ENCODE results near the gene SCNN1B. TPM values are rescaled to one million over a fixed set of nuclear protein-coding genes. Genes with fewer than 3 reads are reported as not detected.
"Not testable (repeated sequence)": the region's sequence is repeated elsewhere in the genome, so short reads cannot be mapped to it uniquely, and the experiment has no call there.

Gene SCNN1B
- total and polyA plus RNA-seq, 2 donors (not counting 1 experiment from before 2014, with no cell fraction given) = not detected

DNA sequence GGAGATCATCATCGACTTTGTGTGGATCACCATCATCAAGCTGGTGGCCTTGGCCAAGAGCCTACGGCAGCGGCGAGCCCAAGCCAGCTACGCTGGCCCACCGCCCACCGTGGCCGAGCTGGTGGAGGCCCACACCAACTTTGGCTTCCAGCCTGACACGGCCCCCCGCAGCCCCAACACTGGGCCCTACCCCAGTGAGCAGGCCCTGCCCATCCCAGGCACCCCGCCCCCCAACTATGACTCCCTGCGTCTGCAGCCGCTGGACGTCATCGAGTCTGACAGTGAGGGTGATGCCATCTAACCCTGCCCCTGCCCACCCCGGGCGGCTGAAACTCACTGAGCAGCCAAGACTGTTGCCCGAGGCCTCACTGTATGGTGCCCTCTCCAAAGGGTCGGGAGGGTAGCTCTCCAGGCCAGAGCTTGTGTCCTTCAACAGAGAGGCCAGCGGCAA is 78.4 kb downstream of the SCNN1B start:
- H3K27me3 ChIP-seq (ENCODE audit: control insufficient read depth, insufficient read depth, low read length) = peaks cover 2% of the 10 kb centered on the region
- DNase-seq (ENCODE audit: low read depth in 2 of 2) = no peak
- no peaks in the 10 kb centered on the region for H3K36me3 ChIP-seq (ENCODE audit: control insufficient read depth, insufficient read depth, low read length)
- H3K4me3 ChIP-seq (replicated peaks in 1 of 4; ENCODE audit: control extremely low read depth in 1 of 4, insufficient read depth in 1 of 4, low read depth in 3 of 4, low read length in 4 of 4) = no peak overlapping the region
- no peak overlapping the region for H3K9ac ChIP-seq (ENCODE audit: insufficient read depth, low read length)
- H3K4me1 ChIP-seq (ENCODE audit: control insufficient read depth, extremely low read depth, insufficient read depth, low read length) = no peaks in the 10 kb centered on the region
- H3K9me3 ChIP-seq (ENCODE audit: control insufficient read depth, insufficient read depth, low read depth, low read length) = no peaks in the 10 kb centered on the region
- H2AFZ ChIP-seq (ENCODE audit: low read length) = no peak overlapping the region
- no peak overlapping the region for H3K27ac ChIP-seq (ENCODE audit: insufficient read depth, low read length)
- no peaks in the 10 kb centered on the region for H3K79me2 ChIP-seq (ENCODE audit: control insufficient read depth, insufficient read depth, low read length)
- H4K20me1 ChIP-seq (ENCODE audit: control insufficient read depth, extremely low read depth, insufficient read depth, low read length) = no peaks in the 10 kb centered on the region
- no peak overlapping the region for H3K4me2 ChIP-seq (ENCODE audit: extremely low read depth, insufficient read depth, low read length)
- TF ChIP-seq EZH2 (IDR thresholded peaks at IDR 0.05; ENCODE audit: low read length, missing control alignments) = no peak
- TF ChIP-seq, protein P1, sequence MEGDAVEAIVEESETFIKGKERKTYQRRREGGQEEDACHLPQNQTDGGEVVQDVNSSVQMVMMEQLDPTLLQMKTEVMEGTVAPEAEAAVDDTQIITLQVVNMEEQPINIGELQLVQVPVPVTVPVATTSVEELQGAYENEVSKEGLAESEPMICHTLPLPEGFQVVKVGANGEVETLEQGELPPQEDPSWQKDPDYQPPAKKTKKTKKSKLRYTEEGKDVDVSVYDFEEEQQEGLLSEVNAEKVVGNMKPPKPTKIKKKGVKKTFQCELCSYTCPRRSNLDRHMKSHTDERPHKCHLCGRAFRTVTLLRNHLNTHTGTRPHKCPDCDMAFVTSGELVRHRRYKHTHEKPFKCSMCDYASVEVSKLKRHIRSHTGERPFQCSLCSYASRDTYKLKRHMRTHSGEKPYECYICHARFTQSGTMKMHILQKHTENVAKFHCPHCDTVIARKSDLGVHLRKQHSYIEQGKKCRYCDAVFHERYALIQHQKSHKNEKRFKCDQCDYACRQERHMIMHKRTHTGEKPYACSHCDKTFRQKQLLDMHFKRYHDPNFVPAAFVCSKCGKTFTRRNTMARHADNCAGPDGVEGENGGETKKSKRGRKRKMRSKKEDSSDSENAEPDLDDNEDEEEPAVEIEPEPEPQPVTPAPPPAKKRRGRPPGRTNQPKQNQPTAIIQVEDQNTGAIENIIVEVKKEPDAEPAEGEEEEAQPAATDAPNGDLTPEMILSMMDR (conservative IDR thresholded peaks at IDR 0.05 in 1 of 2, IDR thresholded peaks at IDR 0.05 in 1 of 2; ENCODE audit: low read depth in 1 of 2, low read length in 2 of 2) = no peak

DNA sequence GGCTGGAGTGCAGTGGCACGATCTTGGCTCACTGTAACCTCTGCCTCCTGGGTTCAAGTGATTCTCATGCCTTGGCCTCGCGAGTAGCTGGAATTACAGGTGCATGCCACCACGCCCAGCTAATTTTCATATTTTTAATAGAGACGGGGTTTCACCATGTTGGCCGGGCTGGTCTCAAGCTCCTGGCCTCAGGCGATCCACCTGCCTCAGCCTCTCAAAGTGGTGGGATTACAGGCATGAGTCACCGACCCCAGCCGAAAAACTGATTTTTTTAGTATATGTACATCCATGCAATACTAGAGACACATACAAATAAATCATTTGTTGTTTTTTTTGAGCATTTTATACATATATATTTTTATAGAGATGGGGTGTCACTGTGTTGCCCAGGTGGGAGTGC is 79.6 kb downstream of the SCNN1B start:
- H2AFZ ChIP-seq (ENCODE audit: low read length); H3K9ac ChIP-seq (ENCODE audit: insufficient read depth, low read length); H3K79me2 ChIP-seq (ENCODE audit: control insufficient read depth, insufficient read depth, low read length); H3K27me3 ChIP-seq (ENCODE audit: control insufficient read depth, insufficient read depth, low read length); H3K27ac ChIP-seq (ENCODE audit: insufficient read depth, low read length); DNase-seq (ENCODE audit: low read depth in 2 of 2); H3K9me3 ChIP-seq (ENCODE audit: control insufficient read depth, insufficient read depth, low read depth, low read length); H3K4me2 ChIP-seq (ENCODE audit: extremely low read depth, insufficient read depth, low read length); H4K20me1 ChIP-seq (ENCODE audit: control insufficient read depth, extremely low read depth, insufficient read depth, low read length); H3K36me3 ChIP-seq (ENCODE audit: control insufficient read depth, insufficient read depth, low read length); H3K4me3 ChIP-seq (replicated peaks in 1 of 4; ENCODE audit: control extremely low read depth in 1 of 4, insufficient read depth in 1 of 4, low read depth in 3 of 4, low read length in 4 of 4); H3K4me1 ChIP-seq (ENCODE audit: control insufficient read depth, extremely low read depth, insufficient read depth, low read length): not testable (repeated sequence)

DNA sequence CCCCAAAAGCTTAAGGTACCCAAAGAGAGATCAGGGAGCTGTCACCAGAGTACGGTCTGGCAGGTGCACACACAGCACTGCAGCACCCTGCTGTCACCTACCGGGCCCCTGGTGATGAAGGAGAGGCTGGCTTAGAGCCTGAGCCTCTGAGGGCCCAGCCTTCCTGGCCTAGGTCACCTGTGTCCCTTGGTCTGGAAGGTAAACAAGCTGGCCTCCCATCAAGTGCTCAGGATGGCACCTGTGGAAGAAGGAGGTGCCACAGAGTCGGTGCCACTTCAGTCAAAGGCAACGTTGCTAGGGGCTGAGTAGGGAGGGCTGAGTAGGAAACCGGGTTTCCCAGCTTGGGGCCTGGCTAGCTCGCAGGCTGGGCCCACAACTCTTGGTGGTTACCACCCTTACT is 80.2 kb downstream of the SCNN1B start:
- H3K79me2 ChIP-seq (ENCODE audit: control insufficient read depth, insufficient read depth, low read length) = no peaks in the 10 kb centered on the region
- no peaks in the 10 kb centered on the region for H4K20me1 ChIP-seq (ENCODE audit: control insufficient read depth, extremely low read depth, insufficient read depth, low read length)
- no peaks in the 10 kb centered on the region for H3K9me3 ChIP-seq (ENCODE audit: control insufficient read depth, insufficient read depth, low read depth, low read length)
- H3K4me2 ChIP-seq (ENCODE audit: extremely low read depth, insufficient read depth, low read length) = no peak overlapping the region
- H3K27me3 ChIP-seq (ENCODE audit: control insufficient read depth, insufficient read depth, low read length) = no peaks in the 10 kb centered on the region
- no peak for DNase-seq (ENCODE audit: low read depth in 2 of 2)
- H3K9ac ChIP-seq (ENCODE audit: insufficient read depth, low read length) = no peak overlapping the region
- no peaks in the 10 kb centered on the region for H3K36me3 ChIP-seq (ENCODE audit: control insufficient read depth, insufficient read depth, low read length)
- no peak for TF ChIP-seq EZH2 (IDR thresholded peaks at IDR 0.05; ENCODE audit: low read length, missing control alignments)
- TF ChIP-seq, protein P1 (conservative IDR thresholded peaks at IDR 0.05 in 1 of 2, IDR thresholded peaks at IDR 0.05 in 1 of 2; ENCODE audit: low read depth in 1 of 2, low read length in 2 of 2) = no peak
- no peak overlapping the region for H3K4me3 ChIP-seq (replicated peaks in 1 of 4; ENCODE audit: control extremely low read depth in 1 of 4, insufficient read depth in 1 of 4, low read depth in 3 of 4, low read length in 4 of 4)
- no peak overlapping the region for H2AFZ ChIP-seq (ENCODE audit: low read length)
- no peaks in the 10 kb centered on the region for H3K4me1 ChIP-seq (ENCODE audit: control insufficient read depth, extremely low read depth, insufficient read depth, low read length)
- no peak overlapping the region for H3K27ac ChIP-seq (ENCODE audit: insufficient read depth, low read length)
